MM.1S (cell line): ENCODE measurements around the gene BOD1L2.

ENCODE experiments used
- DNase-seq: peaks from one replicate; pipeline ENCODE4 v3.0.0-alpha.2; 2015
- H2AFZ ChIP-seq: fragments of 300-600 bp; sonication (generic); 2 replicates; pipeline ENCODE4 v1.6.0; 2016; ENCODE audit warnings: antibody characterized with exemption, low read length
- H3F3A ChIP-seq: fragments of 300-600 bp; sonication (generic); 2 replicates; pipeline ENCODE4 v1.6.1; 2016; ENCODE audit warnings: mild to moderate bottlenecking, antibody characterized with exemption, low read length, moderate library complexity, mixed read lengths; ENCODE audit not compliant: insufficient read depth
- H3K27ac ChIP-seq: fragments of 300-600 bp; sonication (generic); 2 replicates; pipeline ENCODE4 v1.5.1; 2016; ENCODE audit warnings: mild to moderate bottlenecking, low read length
- H3K27me3 ChIP-seq: fragments of 300-600 bp; sonication (generic); replicated peaks from 2 replicates; pipeline ENCODE4 v1.6.0; 2016; ENCODE audit warnings: low read length; ENCODE audit not compliant: insufficient read depth
- H3K36me3 ChIP-seq: fragments of 300-600 bp; sonication (generic); replicated peaks from 2 replicates; pipeline ENCODE4 v1.6.1; 2016; ENCODE audit warnings: mild to moderate bottlenecking, low read length, mixed read lengths; ENCODE audit not compliant: insufficient read depth
- H3K4me1 ChIP-seq: fragments of 300-600 bp; sonication (generic); 2 replicates; pipeline ENCODE4 v1.6.1; 2016; ENCODE audit warnings: low read length, mixed read lengths
- H3K4me2 ChIP-seq: fragments of 300-600 bp; sonication (generic); 2 replicates; pipeline ENCODE4 v1.6.0; 2016; ENCODE audit warnings: low read depth, low read length
- H3K4me3 ChIP-seq: fragments of 300-600 bp; sonication (generic); 2 replicates; pipeline ENCODE4 v1.5.1; 2016; ENCODE audit warnings: low read length, mixed read lengths
- H3K79me2 ChIP-seq: fragments of 300-600 bp; sonication (generic); 2 replicates; pipeline ENCODE4 v1.6.1; 2016; ENCODE audit warnings: mixed run types, low read length, mixed read lengths
- H3K9ac ChIP-seq: fragments of 300-600 bp; sonication (generic); 2 replicates; pipeline ENCODE4 v1.6.1; 2016; ENCODE audit warnings: low read length, mixed read lengths
- H3K9me2 ChIP-seq: fragments of 300-600 bp; sonication (generic); replicated peaks from 2 replicates; pipeline ENCODE4 v1.6.1; 2016; ENCODE audit warnings: mild to moderate bottlenecking, low read length, mixed read lengths; ENCODE audit not compliant: insufficient read depth
- H3K9me3 ChIP-seq: fragments of 300-600 bp; sonication (generic); replicated peaks from 2 replicates; pipeline ENCODE4 v1.6.1; 2016; ENCODE audit warnings: mild to moderate bottlenecking, low read length, mixed read lengths; ENCODE audit not compliant: insufficient read depth
- H4K20me1 ChIP-seq: fragments of 300-600 bp; sonication (generic); 2 replicates; pipeline ENCODE4 v1.6.1; 2016; ENCODE audit warnings: mild to moderate bottlenecking, low read length, moderate library complexity, mixed read lengths; ENCODE audit not compliant: insufficient read depth
- EZH2 ChIP-seq: fragments of 300-600 bp; sonication (generic); optimal IDR thresholded peaks from 2 replicates; pipeline ENCODE3; 2017; ENCODE audit warnings: low read depth, mild to moderate bottlenecking, antibody characterized with exemption, low read length, mixed read lengths
- EZH2phosphoT487 ChIP-seq: fragments of 300-600 bp; sonication (generic); IDR thresholded peaks from 2 replicates; pipeline ENCODE4 v1.6.1; 2018; ENCODE audit warnings: antibody characterized with exemption, low read length
- TF ChIP-seq, protein P1 (sequence below): fragments of 300-600 bp; sonication (generic); IDR thresholded peaks from 2 replicates; pipeline ENCODE4 v1.5.1; 2016; ENCODE audit warnings: antibody characterized with exemption, low read length, mixed read lengths

Gene BOD1L2

GRCh38 chr18:57131101-57131500, 15.8 kb upstream of the BOD1L2 start:
- no peak overlapping the region for H3K27ac ChIP-seq
- H3K4me2 ChIP-seq = no peak overlapping the region
- H2AFZ ChIP-seq = no peak overlapping the region
- no peak overlapping the region for H3K9ac ChIP-seq
- no peaks in the 10 kb centered on the region for H3K4me1 ChIP-seq
- no peaks in the 10 kb centered on the region for H3K36me3 ChIP-seq
- H3K4me3 ChIP-seq = no peak overlapping the region
- no peaks in the 10 kb centered on the region for H3K27me3 ChIP-seq
- H3F3A ChIP-seq = no peaks in the 10 kb centered on the region
- no peaks in the 10 kb centered on the region for H3K9me3 ChIP-seq
- H3K79me2 ChIP-seq = no peaks in the 10 kb centered on the region
- TF ChIP-seq EZH2 (no peak), EZH2phosphoT487 (no peak)
- TF ChIP-seq, protein P1, sequence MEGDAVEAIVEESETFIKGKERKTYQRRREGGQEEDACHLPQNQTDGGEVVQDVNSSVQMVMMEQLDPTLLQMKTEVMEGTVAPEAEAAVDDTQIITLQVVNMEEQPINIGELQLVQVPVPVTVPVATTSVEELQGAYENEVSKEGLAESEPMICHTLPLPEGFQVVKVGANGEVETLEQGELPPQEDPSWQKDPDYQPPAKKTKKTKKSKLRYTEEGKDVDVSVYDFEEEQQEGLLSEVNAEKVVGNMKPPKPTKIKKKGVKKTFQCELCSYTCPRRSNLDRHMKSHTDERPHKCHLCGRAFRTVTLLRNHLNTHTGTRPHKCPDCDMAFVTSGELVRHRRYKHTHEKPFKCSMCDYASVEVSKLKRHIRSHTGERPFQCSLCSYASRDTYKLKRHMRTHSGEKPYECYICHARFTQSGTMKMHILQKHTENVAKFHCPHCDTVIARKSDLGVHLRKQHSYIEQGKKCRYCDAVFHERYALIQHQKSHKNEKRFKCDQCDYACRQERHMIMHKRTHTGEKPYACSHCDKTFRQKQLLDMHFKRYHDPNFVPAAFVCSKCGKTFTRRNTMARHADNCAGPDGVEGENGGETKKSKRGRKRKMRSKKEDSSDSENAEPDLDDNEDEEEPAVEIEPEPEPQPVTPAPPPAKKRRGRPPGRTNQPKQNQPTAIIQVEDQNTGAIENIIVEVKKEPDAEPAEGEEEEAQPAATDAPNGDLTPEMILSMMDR = no peak
- H4K20me1 ChIP-seq = no peaks in the 10 kb centered on the region
- DNase-seq = no peak
- H3K9me2 ChIP-seq = no peaks in the 10 kb centered on the region

DNA sequence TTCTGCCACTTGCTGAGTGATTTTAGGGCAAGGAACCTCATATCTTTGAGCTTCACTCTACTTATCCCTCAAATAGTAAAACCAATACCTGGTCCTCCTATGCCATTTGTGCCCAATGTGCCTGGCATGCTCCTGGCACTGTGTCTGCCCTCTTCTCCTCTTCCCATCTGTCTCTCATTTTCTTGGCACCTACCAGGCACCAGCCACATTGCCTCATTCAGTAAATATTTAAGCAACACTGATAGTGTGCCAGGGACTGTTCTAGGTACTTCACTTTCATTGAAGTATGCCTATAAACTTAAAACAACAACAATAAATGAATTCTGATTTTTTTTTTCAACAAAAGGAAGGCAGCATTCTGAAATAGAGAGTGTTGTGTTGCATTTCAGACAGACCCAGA, 15.1 kb upstream of the BOD1L2 start:
- TF ChIP-seq EZH2 (no peak), EZH2phosphoT487 (no peak)
- TF ChIP-seq, protein P1 = no peak
- no peak for DNase-seq
- Histone ChIP-seq H2AFZ (no peak overlapping the region), H3K4me2 (no peak overlapping the region), H4K20me1 (no peaks in the 10 kb centered on the region), H3K27me3 (no peaks in the 10 kb centered on the region), H3K9ac (no peak overlapping the region), H3K4me1 (no peaks in the 10 kb centered on the region), H3K9me3 (no peaks in the 10 kb centered on the region), H3K36me3 (no peaks in the 10 kb centered on the region), H3F3A (no peaks in the 10 kb centered on the region), H3K79me2 (no peaks in the 10 kb centered on the region), H3K9me2 (no peaks in the 10 kb centered on the region), H3K27ac (no peak overlapping the region), H3K4me3 (no peak overlapping the region)

- no peaks in the 10 kb centered on the region for H3K4me1 ChIP-seq
Measured at GRCh38 chr18:57134618-57135135, 12.2 kb upstream of the BOD1L2 start.

More at GRCh38 chr18:57134618-57135135, 12.2 kb upstream of the BOD1L2 start:
- H3K27me3 ChIP-seq = no peaks in the 10 kb centered on the region
- no peak overlapping the region for H3K9ac ChIP-seq
- H3K4me2 ChIP-seq = no peak overlapping the region
- H2AFZ ChIP-seq = no peak overlapping the region
- no peaks in the 10 kb centered on the region for H3F3A ChIP-seq
- no peak for TF ChIP-seq EZH2
- no peak for TF ChIP-seq EZH2phosphoT487
- TF ChIP-seq, protein P1 = no peak
- DNase-seq = no peak
- no peak overlapping the region for H3K27ac ChIP-seq
- H3K36me3 ChIP-seq = no peaks in the 10 kb centered on the region
- no peaks in the 10 kb centered on the region for H4K20me1 ChIP-seq
- H3K9me3 ChIP-seq = no peaks in the 10 kb centered on the region
- no peak overlapping the region for H3K4me3 ChIP-seq
- H3K79me2 ChIP-seq = no peaks in the 10 kb centered on the region
- H3K9me2 ChIP-seq = no peaks in the 10 kb centered on the region
